Measurements from ENCODE around the gene COP1.

GRCh38 chr1:175914115-175914514 lies 293.0 kb downstream of the COP1 start:
- TF ChIP-seq CTCF (IDR thresholded peaks at IDR 0.05), result no peak
- TF ChIP-seq POLR2A (IDR thresholded peaks at IDR 0.05), result no peak

All from right lobe of liver (tissue), 4 donors.